K562 (cell line): ENCODE results near the gene RGS6. TPM values are rescaled to one million over a fixed set of nuclear protein-coding genes. Genes with fewer than 3 reads are reported as not detected.

Experiments
- ATAC-seq: fragments of 200-7000 bp; cut with Tn5 transposase; 3 replicates; pipeline ENCODE4 v1.9.1; 2020; ENCODE audit warnings: moderate library complexity
- BruUV-seq: library from RNA; stranded (reverse); fragments of 400-500 nt; replicated peaks from 2 replicates; lab custom pipeline; 2021; lab: Mats Ljungman, UMichigan
- CTCF ChIA-PET: fragments of 300-600 bp; formaldehyde crosslinking; extraction: SDS; loops from one replicate; lab custom pipeline; 2021; ENCODE audit warnings: low intra/inter-chr PET ratio; lab: Yijun Ruan, JAX
- POLR2A ChIA-PET: fragments of 300-600, 350-650 bp; sonication (Branson Sonifier 250); formaldehyde crosslinking; extraction: SDS; loops from one replicate; lab custom pipeline; 2021; ENCODE audit warnings: antibody characterized with exemption, inconsistent platforms; lab: Yijun Ruan, JAX
- DNase-seq, 4 experiments: peaks; one replicate each; pipeline versions ENCODE4 v3.0.0 to v3.0.0-alpha.2; 2011 to 2018; ENCODE audit warnings: low spot score in 3 of 4, mixed read lengths in 3 of 4; ENCODE audit errors: extremely low read depth in 1 of 4
- FAIRE-seq: peaks from 2 replicates; lab custom pipeline; 2011; peaks lifted over from hg19 to GRCh38; lab: Jason Lieb, UNC
- H2AFZ ChIP-seq: 2 replicates; pipeline ENCODE4 v1.6.0; 2011; ENCODE audit warnings: low read depth, low read length, control low read depth, inconsistent platforms
- H3K27ac ChIP-seq: fragments of 200-600 bp; 3 replicates; pipeline ENCODE4 v1.8.0; 2011; ENCODE audit warnings: low read depth, mild to moderate bottlenecking, control low read depth, inconsistent platforms, low read length, moderate library complexity, mixed read lengths; ENCODE audit errors: extremely low read depth
- H3K27me3 ChIP-seq, 2 experiments: fragments of 300-600 bp in 1 of 2; 2 replicates in 1 of 2; 3 replicates in 1 of 2; pipeline versions ENCODE4 v1.6.0 to v1.8.0; 2011; ENCODE audit warnings: inconsistent platforms in 2 of 2, low read length in 2 of 2, mild to moderate bottlenecking in 1 of 2, mixed read lengths in 1 of 2, moderate library complexity in 1 of 2; ENCODE audit not compliant: control insufficient read depth in 2 of 2, insufficient read depth in 2 of 2
- H3K36me3 ChIP-seq: fragments of 300-600 bp; 3 replicates; pipeline ENCODE4 v1.8.0; 2011; ENCODE audit warnings: mild to moderate bottlenecking, low read length, inconsistent platforms; ENCODE audit not compliant: control insufficient read depth, insufficient read depth
- H3K4me1 ChIP-seq, 2 experiments: fragments of 200-600 bp in 1 of 2; replicated peaks in 1 of 2; 2 replicates in 1 of 2; 3 replicates in 1 of 2; pipeline versions ENCODE4 v1.5.1 to v1.8.0; 2011; ENCODE audit warnings: inconsistent platforms in 2 of 2, low read length in 2 of 2, mild to moderate bottlenecking in 1 of 2, mixed read lengths in 1 of 2, moderate library complexity in 1 of 2; ENCODE audit not compliant: control insufficient read depth in 2 of 2, insufficient read depth in 2 of 2
- H3K4me2 ChIP-seq: 2 replicates; pipeline ENCODE4 v1.6.1; 2011; ENCODE audit warnings: low read length, control low read depth, inconsistent platforms, mixed read lengths; ENCODE audit not compliant: insufficient read depth
- H3K4me3 ChIP-seq: fragments of 200-600 bp; sonication (generic), shearing (Covaris generic); 2 replicates; pipeline ENCODE4 v1.5.1; 2016; ENCODE audit warnings: control low read depth, inconsistent platforms
- H3K79me2 ChIP-seq: fragments of 200-600 bp; 3 replicates; pipeline ENCODE4 v1.8.0; 2011; ENCODE audit warnings: low read length, inconsistent platforms; ENCODE audit not compliant: control insufficient read depth, insufficient read depth
- H3K9ac ChIP-seq, 2 experiments: 2 replicates each; pipeline versions ENCODE4 v1.6.0 to v1.6.1; 2011; ENCODE audit warnings: low read depth in 2 of 2, low read length in 2 of 2, control low read depth in 1 of 2, inconsistent platforms in 1 of 2, mild to moderate bottlenecking in 1 of 2, mixed read lengths in 1 of 2; ENCODE audit not compliant: insufficient read depth in 1 of 2
- H3K9me1 ChIP-seq: one replicate; pipeline ENCODE4 v1.6.0; 2011; ENCODE audit warnings: inconsistent platforms, mild to moderate bottlenecking, low read length, moderate library complexity; ENCODE audit not compliant: control insufficient read depth, insufficient read depth
- H3K9me3 ChIP-seq: replicated peaks from 2 replicates; pipeline ENCODE4 v1.5.1; 2011; ENCODE audit warnings: low read depth, low read length, inconsistent platforms; ENCODE audit not compliant: control insufficient read depth, insufficient read depth
- H4K20me1 ChIP-seq: replicated peaks from 2 replicates; pipeline ENCODE4 v1.6.1; 2011; ENCODE audit warnings: low read length, inconsistent platforms, mixed read lengths; ENCODE audit not compliant: control insufficient read depth, insufficient read depth
- CCNT2 ChIP-seq: IDR thresholded peaks from 2 replicates; pipeline ENCODE4 v1.6.1; 2011; ENCODE audit warnings: borderline replicate concordance, low read depth, mild to moderate bottlenecking, moderate library complexity, mixed read lengths, low read length; ENCODE audit not compliant: insufficient read length; ENCODE audit errors: extremely low read depth
- CHD2 ChIP-seq: IDR thresholded peaks from 2 replicates; pipeline ENCODE4 v1.6.1; 2011; ENCODE audit warnings: low read depth, low read length
- CXXC5 ChIP-seq: fragments of 250-450 bp; sonication (Bioruptor Pico); IDR thresholded peaks from 2 replicates; pipeline ENCODE4 v1.8.0; 2022; ENCODE audit warnings: inconsistent platforms, mild to moderate bottlenecking, moderate library complexity
- DNMT1 ChIP-seq: fragments of 450-650 bp; IDR thresholded peaks from 2 replicates; pipeline ENCODE4 v1.6.1; 2016; ENCODE audit warnings: antibody characterized with exemption, mild to moderate bottlenecking
- E4F1 ChIP-seq: fragments of 250-450 bp; sonication (Bioruptor Pico); IDR thresholded peaks from 2 replicates; pipeline ENCODE4 v1.5.0; 2021; ENCODE audit warnings: mild to moderate bottlenecking, borderline replicate concordance
- MCM7 ChIP-seq, 2 experiments: fragments of 450-650 bp; IDR thresholded peaks; 2 replicates each; pipeline ENCODE4 v1.6.1; 2016 to 2018
- TEAD1 ChIP-seq, 2 experiments: fragments of 450-650 bp in 1 of 2; sonication (generic) in 1 of 2; formaldehyde crosslinking; IDR thresholded peaks; 2 replicates each; pipeline versions ENCODE4 v1.4.0 to v1.8.0; 2020 to 2022; ENCODE audit warnings: mild to moderate bottlenecking in 2 of 2, missing genetic modification reagents in 1 of 2
- XRCC4 ChIP-seq: IDR thresholded peaks from one replicate; pipeline ENCODE4 v1.6.1; 2011; ENCODE audit not compliant: insufficient read depth, insufficient read length; ENCODE audit errors: extremely low read depth
- ZBTB11 ChIP-seq, 3 experiments: fragments of 200-800 bp in 1 of 3; fragments of 250-450 bp in 1 of 3; fragments of 450-650 bp in 1 of 3; sonication (Bioruptor Pico) in 1 of 3; sonication (Bioruptor generic) in 1 of 3; formaldehyde crosslinking in 1 of 3; IDR thresholded peaks; 2 replicates each; pipeline versions ENCODE4 v1.6.1 to v1.8.0; 2016 to 2022; ENCODE audit warnings: mild to moderate bottlenecking in 2 of 3, missing genetic modification characterization in 2 of 3, missing compliant biosample characterization in 1 of 3, moderate library complexity in 1 of 3
- ZFP1 ChIP-seq: fragments of 450-650 bp; formaldehyde crosslinking; IDR thresholded peaks from 2 replicates; pipeline ENCODE4 v1.4.0; 2020; ENCODE audit warnings: mild to moderate bottlenecking, mixed read lengths
- ZNF174 ChIP-seq: fragments of 250-450 bp; sonication (Bioruptor Pico); IDR thresholded peaks from 2 replicates; pipeline ENCODE4 v1.4.0; 2020; ENCODE audit warnings: mild to moderate bottlenecking
- ZNF431 ChIP-seq: sonication (generic); formaldehyde crosslinking; IDR thresholded peaks from 2 replicates; pipeline ENCODE4 v1.8.0; 2022; ENCODE audit warnings: mild to moderate bottlenecking, missing genetic modification reagents
- ZNF583 ChIP-seq: fragments of 250-450 bp; sonication (Bioruptor Pico); IDR thresholded peaks from 2 replicates; pipeline ENCODE4 v1.4.0; 2020
- ZNF717 ChIP-seq: fragments of 250-450 bp; sonication (Bioruptor Pico); IDR thresholded peaks from 2 replicates; pipeline ENCODE4 v1.5.0; 2021
- WGBS: fragments of 100-300 bp; shearing (Covaris generic); methylation state at CpG from one replicate; pipeline ENCODE4 v1.1.6; 2016; ENCODE audit warnings: low coverage, mixed read lengths; ENCODE audit not compliant: insufficient coverage; ENCODE audit errors: missing lambda C conversion rate; 5-methylcytosine and 5-hydroxymethylcytosine counted together
- in situ Hi-C: fragments of 300-500 bp; cut with MboI; formaldehyde crosslinking; loops from 4 replicates; pipeline ENCODE4 v1.15.0; 2018; ENCODE audit warnings: inconsistent platforms, mixed read lengths
- intact Hi-C: fragments of 100-400 bp; cut with micrococcal nuclease; formaldehyde crosslinking; loops from 2 replicates; pipeline ENCODE4 v1.14.2; 2022
- polyA plus RNA-seq, 8 experiments: library from polyadenylated mRNA; depleted of rRNA in 4 of 8; stranded (reverse) in 5 of 8; unstranded in 3 of 8; fragments of >200 nt; fragmentation: Nextera tagmentation in 2 of 8; fragmentation: Illumina TruSeq in 1 of 8; extraction: Ambion mirVana in 2 of 8; extraction: Trizol in 1 of 8; gene quantifications; 2 replicates each; pipeline versions ENCODE4 v1.2.1 to v1.2.3, GENCODE V29; 2011 to 2014; ENCODE audit warnings: inconsistent platforms in 1 of 8, missing spikeins in 1 of 8
- total RNA-seq, 7 experiments: library from RNA; depleted of rRNA in 6 of 7; stranded (reverse); fragments of >200 nt in 6 of 7; fragmentation: Illumina TruSeq in 2 of 7; extraction: Trizol in 2 of 7; gene quantifications; 2 replicates each; pipeline versions ENCODE4 v1.2.1 to v1.2.3, GENCODE V29; 2011 to 2021; ENCODE audit warnings: low replicate concordance in 1 of 7

The RGS6 gene
- total and polyA plus RNA-seq, 9 of the 15 experiments (the other 6 are each of a cell fraction or from before 2014, with no cell fraction given), result not detected

GRCh38 chr14:72562300-72562699, 630.1 kb downstream of the RGS6 start:
- in situ Hi-C loops (no loop called here), intact Hi-C loops (no loop called here)
- Histone ChIP-seq H3K4me1 (no peaks in the 10 kb centered on the region), H3K79me2 (no peaks in the 10 kb centered on the region), H3K4me2 (no peak overlapping the region), H3K9me3 (no peaks in the 10 kb centered on the region), H3K27ac (no peak overlapping the region), H4K20me1 (0 out of 2 replicates have a peak, but pooled peaks cover 4% of the 10 kb centered on the region), H3K9me1 (no peaks in the 10 kb centered on the region), H3K36me3 (no peaks in the 10 kb centered on the region), H2AFZ (no peak overlapping the region), H3K9ac (no peak overlapping the region), H3K27me3 (peaks cover 9 to 71% of the 10 kb centered on the region in 2 experiments; a peak in 4 of 5 replicates), H3K4me3 (no peak overlapping the region)
- ATAC-seq (no peak), DNase-seq (no peak), FAIRE-seq (no peak)
- CTCF ChIA-PET, result no interaction called here
- WGBS, result 1% methylated on average over 16 of the region's 20 CpGs
- TF ChIP-seq ZFP1 (CRISPR knock-in tag) (no peak), CXXC5 (no peak), MCM7 (IDR thresholded peaks at IDR 0.05) (no peak), ZNF717 (CRISPR knock-in tag) (no peak), ZBTB11 (CRISPR knock-in tag; IDR thresholded peaks at IDR 0.05) (no peak), ZNF174 (CRISPR knock-in tag) (no peak), CCNT2 (no peak), ZNF431 (CRISPR knock-in tag) (no peak), DNMT1 (no peak), E4F1 (no peak), ZNF583 (CRISPR knock-in tag) (no peak), XRCC4 (no peak), CHD2 (no peak), TEAD1 (CRISPR knock-in tag; IDR thresholded peaks at IDR 0.05) (no peak)
- POLR2A ChIA-PET, result no interaction called here
- BruUV-seq, result no TSS peak
